CD4-positive, alpha-beta T cell treated with Interleukin-15 for 4 hours (primary cell): ENCODE measurements around the gene EMILIN3.
A peak's percentile ranks its signal among the peaks of the same experiment; 100 is the strongest.

Experiments
- DNase-seq: peaks from one replicate; pipeline ENCODE4 v3.0.0-alpha.2; 2020; ENCODE audit warnings: low spot score

The EMILIN3 gene

GRCh38 chr20:41344938-41345728, 21.5 kb downstream of the EMILIN3 start:
- no peak for DNase-seq

- DNase-seq, result no peak
These were observed 22.1 kb downstream of the EMILIN3 start for GRCh38 chr20:41344477-41344876.

- no peak for DNase-seq
These were observed 23.8 kb downstream of the EMILIN3 start for GRCh38 chr20:41342474-41343464.

- DNase-seq, result peak; percentile 40
These were observed 26.1 kb downstream of the EMILIN3 start, which contains the start of gene LPIN3 for GRCh38 chr20:41340327-41341055. LPIN3 (plus strand) TSS chr20:41340821; CDS start chr20:41345804, 4,983 bp downstream.

- DNase-seq, result peak; percentile 79
These were observed 26.7 kb downstream of the EMILIN3 start for GRCh38 chr20:41339957-41340326.

- no peak for DNase-seq
These were observed 29.7 kb downstream of the EMILIN3 start for GRCh38 chr20:41336711-41337492.

- no peak for DNase-seq
These were observed 31.0 kb downstream of the EMILIN3 start for GRCh38 chr20:41335591-41335990.

- DNase-seq, result no peak
These were observed 31.9 kb downstream of the EMILIN3 start for GRCh38 chr20:41334443-41335421.

GRCh38 chr20:41334036-41334435, 32.6 kb downstream of the EMILIN3 start:
- DNase-seq, result no peak

- DNase-seq, result no peak
These were observed 34.9 kb downstream of the EMILIN3 start for GRCh38 chr20:41331731-41332130.

GRCh38 chr20:41330941-41331340, 35.7 kb downstream of the EMILIN3 start:
- no peak for DNase-seq

GRCh38 chr20:41330343-41330720, 36.3 kb downstream of the EMILIN3 start:
- DNase-seq, result no peak

GRCh38 chr20:41329435-41330342, 36.9 kb downstream of the EMILIN3 start:
- DNase-seq, result peak; percentile 49

- DNase-seq, result no peak
These were observed 39.4 kb downstream of the EMILIN3 start for GRCh38 chr20:41327178-41327577.

- DNase-seq, result no peak
These were observed 45.6 kb downstream of the EMILIN3 start for GRCh38 chr20:41320976-41321375.

- no peak for DNase-seq
These were observed 46.2 kb downstream of the EMILIN3 start for GRCh38 chr20:41320441-41320840.

GRCh38 chr20:41318271-41318649, 48.4 kb downstream of the EMILIN3 start:
- no peak for DNase-seq

GRCh38 chr20:41317546-41318270, 48.9 kb downstream of the EMILIN3 start, which contains the start of gene ZHX3:
ZHX3 (minus strand) TSS chr20:41317731; CDS start chr20:41204916, 112,815 bp downstream.
- DNase-seq, result peak; percentile 97
